Subcutaneous adipose tissue (tissue), 4 donors: ENCODE measurements around the gene SPPL2C. TPM values are rescaled to one million over a fixed set of nuclear protein-coding genes. Genes with fewer than 3 reads are reported as not detected.

Experiments used
- total RNA-seq, 4 donors: library from RNA; depleted of rRNA; stranded (reverse); fragments of >200 nt; gene quantifications; one replicate each; pipeline ENCODE4 v1.1.0, GENCODE V29; 2016
- TF ChIP-seq, protein P1 (sequence below): fragments of 450-650 bp; IDR thresholded peaks from one replicate; pipeline ENCODE4 v1.5.1; 2016; ENCODE audit warnings: low read depth, mild to moderate bottlenecking, control low read depth, antibody characterized with exemption, moderate library complexity

The SPPL2C gene
- total RNA-seq, 4 donors from 2014 or later, result not detected

DNA sequence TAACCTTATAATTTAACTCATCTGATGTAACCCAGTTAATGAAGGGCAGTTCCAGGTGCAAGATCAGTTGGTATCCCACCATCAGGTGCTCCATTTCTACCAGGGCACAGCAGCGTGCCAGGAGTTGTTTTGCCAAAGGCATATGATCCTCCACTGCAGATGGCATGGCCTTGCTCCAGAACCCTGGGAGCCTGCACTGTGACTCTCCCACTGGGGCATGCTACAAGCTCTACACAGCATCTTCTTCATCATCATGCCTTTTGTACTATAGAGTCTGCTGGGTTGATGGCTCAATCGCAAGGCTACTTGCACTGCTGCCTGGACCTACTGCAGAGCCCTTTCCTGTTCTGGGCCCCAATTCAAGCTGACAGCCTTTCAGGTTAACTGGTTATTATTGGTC, 38.4 kb downstream of the SPPL2C start:
- TF ChIP-seq, protein P1, sequence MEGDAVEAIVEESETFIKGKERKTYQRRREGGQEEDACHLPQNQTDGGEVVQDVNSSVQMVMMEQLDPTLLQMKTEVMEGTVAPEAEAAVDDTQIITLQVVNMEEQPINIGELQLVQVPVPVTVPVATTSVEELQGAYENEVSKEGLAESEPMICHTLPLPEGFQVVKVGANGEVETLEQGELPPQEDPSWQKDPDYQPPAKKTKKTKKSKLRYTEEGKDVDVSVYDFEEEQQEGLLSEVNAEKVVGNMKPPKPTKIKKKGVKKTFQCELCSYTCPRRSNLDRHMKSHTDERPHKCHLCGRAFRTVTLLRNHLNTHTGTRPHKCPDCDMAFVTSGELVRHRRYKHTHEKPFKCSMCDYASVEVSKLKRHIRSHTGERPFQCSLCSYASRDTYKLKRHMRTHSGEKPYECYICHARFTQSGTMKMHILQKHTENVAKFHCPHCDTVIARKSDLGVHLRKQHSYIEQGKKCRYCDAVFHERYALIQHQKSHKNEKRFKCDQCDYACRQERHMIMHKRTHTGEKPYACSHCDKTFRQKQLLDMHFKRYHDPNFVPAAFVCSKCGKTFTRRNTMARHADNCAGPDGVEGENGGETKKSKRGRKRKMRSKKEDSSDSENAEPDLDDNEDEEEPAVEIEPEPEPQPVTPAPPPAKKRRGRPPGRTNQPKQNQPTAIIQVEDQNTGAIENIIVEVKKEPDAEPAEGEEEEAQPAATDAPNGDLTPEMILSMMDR, result no peak

DNA sequence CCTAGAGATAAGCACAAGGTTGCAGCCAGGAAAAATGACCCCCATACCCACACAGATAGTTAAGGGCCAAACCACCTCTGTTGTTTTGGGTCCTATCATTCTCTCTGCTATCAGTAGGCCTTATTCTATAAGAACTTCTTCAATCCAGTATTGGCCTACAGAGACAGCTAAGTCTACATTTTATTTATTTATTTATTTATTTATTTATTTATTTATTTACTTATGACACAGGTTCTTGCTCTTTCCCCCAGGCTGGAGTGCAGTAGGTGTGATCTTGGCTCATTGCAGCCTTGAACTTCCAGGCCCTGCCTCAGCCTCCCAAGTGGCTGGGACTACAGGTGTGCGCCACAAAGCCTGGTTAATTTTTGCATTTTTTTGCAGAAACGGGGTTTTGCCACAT, 42.2 kb downstream of the SPPL2C start:
- TF ChIP-seq, protein P1, result no peak

DNA sequence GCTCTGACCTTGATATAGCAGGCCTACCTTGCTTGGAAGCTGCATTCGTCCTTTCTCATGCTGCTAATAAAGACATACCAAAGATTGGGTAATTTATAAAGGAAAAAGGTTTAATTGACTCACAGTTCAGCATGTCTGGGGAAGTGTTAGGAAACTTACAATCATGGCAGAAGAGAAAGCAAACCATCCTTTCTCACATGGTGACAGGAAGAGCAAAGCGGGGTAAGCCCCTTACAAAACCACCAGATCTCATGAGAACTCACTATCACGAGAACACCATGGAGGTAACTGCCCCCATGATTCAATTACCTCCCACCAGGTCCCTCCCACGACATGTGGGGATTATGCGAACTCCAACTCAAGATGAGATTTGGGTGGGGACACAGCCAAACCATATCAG, 43.7 kb downstream of the SPPL2C start:
- TF ChIP-seq, protein P1, result no peak

DNA sequence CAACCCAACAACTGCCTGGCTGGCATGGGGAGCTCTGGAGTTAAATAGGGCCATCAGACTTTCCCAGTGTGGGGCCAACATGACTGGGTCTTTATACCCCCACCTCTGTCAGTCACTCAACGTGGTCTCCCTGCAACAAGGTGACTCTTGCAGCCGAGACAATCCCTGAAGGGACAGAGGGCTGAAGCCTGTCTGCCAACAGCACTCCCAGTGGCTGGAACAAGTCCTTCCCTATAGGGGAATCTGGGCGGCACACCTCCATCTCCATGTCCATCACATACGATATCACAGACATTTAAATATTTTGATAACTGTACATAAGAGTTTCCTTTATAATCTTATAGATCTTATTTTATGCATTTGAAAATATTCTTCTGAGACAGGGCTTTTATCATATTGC, 44.9 kb downstream of the SPPL2C start:
- TF ChIP-seq, protein P1, result no peak

DNA sequence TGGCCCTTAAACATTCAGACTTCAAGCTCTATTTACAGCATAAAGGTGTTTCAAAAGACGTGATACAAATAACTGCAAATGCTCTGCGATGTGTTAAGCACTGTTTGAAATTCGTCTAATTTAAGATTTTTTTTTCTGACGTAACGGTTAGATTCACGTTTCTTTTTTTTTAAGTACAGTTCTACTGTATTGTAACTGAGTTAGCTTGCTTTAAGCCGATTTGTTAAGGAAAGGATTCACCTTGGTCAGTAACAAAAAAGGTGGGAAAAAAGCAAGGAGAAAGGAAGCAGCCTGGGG, 49.0 kb downstream of the SPPL2C start:
- TF ChIP-seq, protein P1, result no peak

DNA sequence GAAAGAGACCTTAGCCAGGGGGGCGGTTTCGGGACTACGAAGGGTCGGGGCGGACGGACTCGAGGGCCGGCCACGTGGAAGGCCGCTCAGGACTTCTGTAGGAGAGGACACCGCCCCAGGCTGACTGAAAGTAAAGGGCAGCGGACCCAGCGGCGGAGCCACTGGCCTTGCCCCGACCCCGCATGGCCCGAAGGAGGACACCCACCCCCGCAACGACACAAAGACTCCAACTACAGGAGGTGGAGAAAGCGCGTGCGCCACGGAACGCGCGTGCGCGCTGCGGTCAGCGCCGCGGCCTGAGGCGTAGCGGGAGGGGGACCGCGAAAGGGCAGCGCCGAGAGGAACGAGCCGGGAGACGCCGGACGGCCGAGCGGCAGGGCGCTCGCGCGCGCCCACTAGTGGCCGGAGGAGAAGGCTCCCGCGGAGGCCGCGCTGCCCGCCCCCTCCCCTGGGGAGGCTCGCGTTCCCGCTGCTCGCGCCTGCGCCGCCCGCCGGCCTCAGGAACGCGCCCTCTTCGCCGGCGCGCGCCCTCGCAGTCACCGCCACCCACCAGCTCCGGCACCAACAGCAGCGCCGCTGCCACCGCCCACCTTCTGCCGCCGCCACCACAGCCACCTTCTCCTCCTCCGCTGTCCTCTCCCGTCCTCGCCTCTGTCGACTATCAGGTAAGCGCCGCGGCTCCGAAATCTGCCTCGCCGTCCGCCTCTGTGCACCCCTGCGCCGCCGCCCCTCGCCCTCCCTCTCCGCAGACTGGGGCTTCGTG, 49.5 kb downstream of the SPPL2C start, which contains the start of gene MAPT:
TSS of gene MAPT (plus strand) at position 533 of the 763 bp plus-strand sequence. CDS start 67,784 bp downstream, outside the sequence.
- TF ChIP-seq, protein P1, result no peak

DNA sequence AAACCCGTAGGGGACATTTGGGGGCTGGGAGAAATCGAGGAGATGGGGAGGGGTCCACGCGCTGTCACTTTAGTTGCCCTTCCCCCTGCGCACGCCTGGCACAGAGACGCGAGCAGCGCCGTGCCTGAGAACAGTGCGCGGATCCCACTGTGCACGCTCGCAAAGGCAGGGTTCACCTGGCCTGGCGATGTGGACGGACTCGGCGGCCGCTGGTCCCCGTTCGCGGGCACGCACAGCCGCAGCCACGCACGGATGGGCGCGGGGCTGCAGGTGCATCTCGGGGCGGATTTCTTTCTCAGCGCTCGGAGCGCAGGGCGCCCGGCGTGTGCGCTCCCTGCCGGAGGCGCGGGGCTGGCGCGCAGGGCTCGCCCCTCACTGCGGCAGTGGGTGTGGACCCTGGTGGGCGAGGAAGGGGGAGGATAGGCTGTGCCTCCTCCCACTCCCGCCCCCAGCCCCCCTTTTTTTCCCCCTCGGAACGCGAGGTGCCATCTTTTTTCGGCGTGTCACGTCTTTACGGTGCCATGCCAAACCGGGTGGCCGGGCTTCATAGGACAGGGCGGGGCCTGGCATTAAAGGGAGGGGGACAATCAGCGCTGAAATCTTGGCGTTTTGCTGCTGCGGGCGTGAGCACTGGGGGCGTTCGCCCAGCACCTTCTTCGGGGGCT, 50.8 kb downstream of the SPPL2C start:
- TF ChIP-seq, protein P1, result no peak
